NCI-H1417 (cell line): ENCODE measurements around the gene TTLL4.

ENCODE experiments used
- DNase-seq, 3 experiments: peaks; one replicate each; lab custom pipeline; 2025; lab: John Stamatoyannopoulos, UW

TTLL4 gene, protein sequence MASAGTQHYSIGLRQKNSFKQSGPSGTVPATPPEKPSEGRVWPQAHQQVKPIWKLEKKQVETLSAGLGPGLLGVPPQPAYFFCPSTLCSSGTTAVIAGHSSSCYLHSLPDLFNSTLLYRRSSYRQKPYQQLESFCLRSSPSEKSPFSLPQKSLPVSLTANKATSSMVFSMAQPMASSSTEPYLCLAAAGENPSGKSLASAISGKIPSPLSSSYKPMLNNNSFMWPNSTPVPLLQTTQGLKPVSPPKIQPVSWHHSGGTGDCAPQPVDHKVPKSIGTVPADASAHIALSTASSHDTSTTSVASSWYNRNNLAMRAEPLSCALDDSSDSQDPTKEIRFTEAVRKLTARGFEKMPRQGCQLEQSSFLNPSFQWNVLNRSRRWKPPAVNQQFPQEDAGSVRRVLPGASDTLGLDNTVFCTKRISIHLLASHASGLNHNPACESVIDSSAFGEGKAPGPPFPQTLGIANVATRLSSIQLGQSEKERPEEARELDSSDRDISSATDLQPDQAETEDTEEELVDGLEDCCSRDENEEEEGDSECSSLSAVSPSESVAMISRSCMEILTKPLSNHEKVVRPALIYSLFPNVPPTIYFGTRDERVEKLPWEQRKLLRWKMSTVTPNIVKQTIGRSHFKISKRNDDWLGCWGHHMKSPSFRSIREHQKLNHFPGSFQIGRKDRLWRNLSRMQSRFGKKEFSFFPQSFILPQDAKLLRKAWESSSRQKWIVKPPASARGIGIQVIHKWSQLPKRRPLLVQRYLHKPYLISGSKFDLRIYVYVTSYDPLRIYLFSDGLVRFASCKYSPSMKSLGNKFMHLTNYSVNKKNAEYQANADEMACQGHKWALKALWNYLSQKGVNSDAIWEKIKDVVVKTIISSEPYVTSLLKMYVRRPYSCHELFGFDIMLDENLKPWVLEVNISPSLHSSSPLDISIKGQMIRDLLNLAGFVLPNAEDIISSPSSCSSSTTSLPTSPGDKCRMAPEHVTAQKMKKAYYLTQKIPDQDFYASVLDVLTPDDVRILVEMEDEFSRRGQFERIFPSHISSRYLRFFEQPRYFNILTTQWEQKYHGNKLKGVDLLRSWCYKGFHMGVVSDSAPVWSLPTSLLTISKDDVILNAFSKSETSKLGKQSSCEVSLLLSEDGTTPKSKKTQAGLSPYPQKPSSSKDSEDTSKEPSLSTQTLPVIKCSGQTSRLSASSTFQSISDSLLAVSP

DNA sequence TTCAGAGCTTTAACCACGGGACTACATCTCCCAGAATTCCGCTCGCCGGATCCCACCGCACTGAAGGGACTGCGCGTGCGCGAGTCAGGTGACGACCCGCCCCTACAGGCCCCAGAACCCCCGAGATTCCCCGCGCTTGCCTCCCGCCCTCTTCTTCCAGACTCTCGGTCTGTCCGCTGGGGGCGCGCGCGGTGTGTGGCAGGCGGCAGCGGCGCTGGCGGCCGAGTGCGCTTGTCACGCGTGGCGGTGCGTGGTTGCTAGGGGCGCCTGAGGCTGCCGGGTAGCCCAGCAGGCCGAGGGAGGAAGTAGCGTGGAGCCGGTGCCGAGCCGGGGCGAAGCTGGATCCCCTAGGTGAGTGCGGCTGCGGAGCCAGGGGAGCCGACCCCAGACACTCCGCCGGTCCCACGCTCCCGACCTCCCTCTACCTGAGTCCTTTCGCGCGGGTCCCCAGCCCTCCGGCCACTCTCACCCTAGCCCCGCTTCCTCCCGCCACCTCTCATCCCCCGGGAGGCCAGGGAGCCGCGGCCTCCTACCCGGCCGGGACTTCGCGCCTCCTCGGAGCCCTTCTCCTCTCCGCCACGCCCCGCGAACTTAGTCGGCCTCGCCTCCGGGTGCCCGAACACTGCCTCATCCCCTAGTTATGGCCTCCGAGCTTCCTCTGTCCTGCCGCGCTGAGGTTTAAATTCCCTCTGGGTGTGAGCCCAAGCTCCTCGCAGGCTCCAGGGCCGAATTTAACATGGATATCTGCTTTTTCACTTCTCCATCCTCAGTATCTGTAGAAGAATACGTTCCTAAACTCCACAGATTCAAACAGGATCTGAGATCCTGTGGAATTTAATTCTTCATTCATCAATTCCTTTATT, at the start of gene TTLL4:
Gene TTLL4, plus strand, starts transcription at position 149 of the 863 bp plus-strand sequence. CDS start 26,842 bp downstream, outside the sequence.
- peak; percentile 90 to 97 (median 94) for DNase-seq

DNA sequence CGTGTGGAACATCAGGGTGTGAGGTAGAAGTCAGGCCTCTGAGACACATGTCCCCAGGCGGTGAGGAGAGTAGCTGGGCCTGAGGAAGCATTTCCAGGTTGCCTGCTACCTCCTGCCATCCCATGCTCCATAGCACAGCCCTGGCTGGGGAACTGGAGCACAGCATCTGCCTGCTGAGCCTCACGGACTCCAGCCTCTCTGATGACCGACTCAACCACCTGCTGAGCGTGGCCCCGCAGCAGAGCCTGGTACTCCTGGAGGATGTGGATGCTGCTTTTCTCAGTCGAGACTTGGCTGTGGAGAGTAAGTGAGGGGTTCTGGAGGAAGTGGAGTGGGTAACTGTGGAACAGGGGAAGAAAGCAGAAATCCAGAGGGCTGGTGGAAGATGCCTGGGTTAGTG, 48.3 kb upstream of the TTLL4 start:
- DNase-seq = no peak

- no peak for DNase-seq
These were observed 47.8 kb upstream of the TTLL4 start for GRCh38 chr2:218662827-218663226.

DNA sequence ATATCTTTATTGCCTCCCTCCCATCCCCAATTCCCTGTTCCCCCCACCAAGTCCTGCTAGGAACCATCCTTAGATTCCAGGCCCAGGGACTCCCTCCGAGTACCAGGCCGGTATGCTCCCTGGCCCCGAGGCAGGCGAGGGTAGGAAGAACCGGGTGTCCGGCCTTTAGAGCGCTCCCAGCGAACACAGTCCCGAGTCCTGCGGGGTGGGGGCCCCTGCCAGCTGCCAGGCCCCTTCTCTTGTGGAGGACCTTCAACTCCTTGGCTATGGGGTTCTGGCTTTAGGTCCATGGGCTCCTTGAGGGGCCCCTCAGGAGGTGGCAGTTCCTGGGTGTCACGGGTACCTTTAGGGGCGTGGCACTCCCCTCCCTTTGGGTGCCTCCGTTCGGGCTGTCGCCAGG, 46.7 kb upstream of the TTLL4 start:
- DNase-seq = no peak

DNA sequence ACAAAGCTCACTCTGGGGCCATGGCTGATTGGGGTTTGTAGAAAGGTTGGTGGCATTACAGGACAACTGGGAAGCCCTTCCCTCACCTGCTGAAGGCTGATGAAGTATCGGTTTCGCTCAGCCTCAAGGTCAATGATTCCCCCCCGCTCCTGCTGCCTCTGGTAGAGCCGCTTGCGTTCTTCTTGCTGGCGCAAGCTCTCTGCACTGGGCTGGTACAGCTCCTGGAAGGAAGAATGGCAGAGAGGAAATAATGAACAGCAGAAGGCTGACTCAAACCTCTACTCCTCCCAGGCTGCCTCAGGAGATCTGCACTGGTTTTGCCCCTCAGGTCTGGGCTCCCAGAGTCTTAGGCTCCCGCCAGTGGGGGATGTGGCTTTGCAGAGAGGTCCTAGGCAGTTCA, 46.0 kb upstream of the TTLL4 start:
- no peak for DNase-seq

- peak in 1 of 3 experiments; percentile 34 for DNase-seq
These were observed 39.5 kb upstream of the TTLL4 start for GRCh38 chr2:218671097-218671653.

DNA sequence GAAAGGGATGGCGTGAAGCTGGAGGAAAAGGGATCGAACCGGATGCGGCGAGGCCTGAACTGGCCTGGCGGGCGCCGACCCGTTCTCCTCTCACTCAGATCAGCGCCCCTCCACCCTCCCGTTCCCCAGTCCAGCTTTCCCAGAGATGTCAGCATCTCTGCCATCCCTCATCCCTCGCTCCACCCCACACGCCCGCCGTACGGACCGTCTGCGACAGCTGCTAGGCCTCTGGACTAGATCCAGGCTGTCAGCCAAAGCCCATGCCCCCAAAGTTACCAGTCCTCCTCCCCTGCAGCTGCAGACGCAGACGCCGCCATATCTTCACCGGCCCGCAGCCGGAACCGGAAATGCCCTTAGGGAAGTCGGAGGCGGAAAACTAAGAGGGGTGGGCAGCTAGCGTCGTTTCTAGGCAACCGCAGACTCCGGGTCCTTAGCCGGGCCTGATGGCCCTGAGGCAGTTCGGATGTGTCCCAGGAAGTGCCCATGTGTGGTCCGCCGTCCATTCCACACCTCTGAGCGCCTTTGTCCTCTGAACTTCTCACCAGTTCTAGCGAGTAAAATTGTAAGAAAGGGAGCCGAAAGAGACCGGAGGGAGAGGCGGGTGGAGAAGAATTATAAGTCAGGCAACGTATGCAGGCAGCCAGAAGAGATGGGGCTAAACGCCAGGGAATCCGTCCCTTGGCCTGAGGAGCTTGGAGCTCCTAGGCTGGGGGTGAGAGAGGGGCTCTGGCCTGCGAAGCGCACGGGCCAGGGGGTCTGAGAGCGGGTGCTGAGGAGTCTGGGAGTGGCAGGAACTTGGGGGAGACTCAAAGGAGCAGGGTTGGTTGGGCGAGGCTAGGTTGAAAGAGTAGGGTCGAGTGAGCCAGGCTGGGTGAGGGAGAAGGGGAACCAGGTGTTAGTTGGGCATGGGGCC, 38.7 kb upstream of the TTLL4 start, which contains the start of the genes RNF25 and STK36:
Gene RNF25, minus strand, starts transcription at position 349 of the 913 bp plus-strand sequence. Its CDS starts 32 bp downstream, at position 317.
Gene STK36, plus strand, starts transcription at position 433 of the 913 bp plus-strand sequence. CDS start 744 bp downstream, outside the sequence.
- peak; percentile 66 to 93 (median 87) for DNase-seq

DNA sequence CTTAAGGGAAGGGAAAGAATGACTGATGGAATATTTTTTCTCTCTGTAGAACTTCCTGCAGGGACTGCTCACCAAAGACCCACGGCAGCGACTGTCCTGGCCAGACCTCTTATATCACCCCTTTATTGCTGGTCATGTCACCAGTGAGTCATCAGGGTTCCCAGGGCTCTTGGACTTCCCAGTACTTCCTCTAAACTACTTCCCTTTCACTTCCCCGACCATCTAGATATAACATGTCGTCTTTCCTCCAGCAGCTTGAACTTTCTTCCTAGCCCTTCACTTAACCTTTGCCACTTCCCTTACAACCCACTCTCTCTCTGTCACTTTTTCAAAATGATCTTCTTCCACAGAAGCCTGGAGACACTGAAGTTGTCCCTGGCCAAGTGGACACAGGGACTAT, 31.5 kb upstream of the TTLL4 start:
- no peak for DNase-seq

- no peak for DNase-seq
These were observed 30.6 kb upstream of the TTLL4 start for GRCh38 chr2:218680061-218680460.

- DNase-seq = peak; percentile 17 to 71 (median 25)
These were observed 23.1 kb upstream of the TTLL4 start for GRCh38 chr2:218687400-218688060.

DNA sequence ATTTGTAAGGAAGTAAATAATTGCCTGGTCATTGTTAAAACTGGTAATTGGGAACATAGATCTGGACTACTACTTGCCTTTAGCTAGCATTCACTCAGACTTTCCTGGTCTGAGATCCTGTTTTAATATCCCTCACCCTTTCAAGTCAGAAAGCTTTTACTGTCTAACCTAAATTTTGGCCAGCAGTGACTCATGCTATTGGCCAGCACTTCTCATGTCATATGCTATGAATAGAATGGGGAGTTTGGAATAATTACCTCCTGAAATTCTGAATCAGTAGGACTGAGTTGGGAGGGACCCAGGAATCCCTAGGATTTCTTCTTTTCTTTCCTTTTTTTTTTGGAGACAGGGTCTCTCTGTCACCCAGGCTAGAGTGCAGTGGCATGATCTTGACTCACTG, 19.4 kb upstream of the TTLL4 start:
- no peak for DNase-seq

DNA sequence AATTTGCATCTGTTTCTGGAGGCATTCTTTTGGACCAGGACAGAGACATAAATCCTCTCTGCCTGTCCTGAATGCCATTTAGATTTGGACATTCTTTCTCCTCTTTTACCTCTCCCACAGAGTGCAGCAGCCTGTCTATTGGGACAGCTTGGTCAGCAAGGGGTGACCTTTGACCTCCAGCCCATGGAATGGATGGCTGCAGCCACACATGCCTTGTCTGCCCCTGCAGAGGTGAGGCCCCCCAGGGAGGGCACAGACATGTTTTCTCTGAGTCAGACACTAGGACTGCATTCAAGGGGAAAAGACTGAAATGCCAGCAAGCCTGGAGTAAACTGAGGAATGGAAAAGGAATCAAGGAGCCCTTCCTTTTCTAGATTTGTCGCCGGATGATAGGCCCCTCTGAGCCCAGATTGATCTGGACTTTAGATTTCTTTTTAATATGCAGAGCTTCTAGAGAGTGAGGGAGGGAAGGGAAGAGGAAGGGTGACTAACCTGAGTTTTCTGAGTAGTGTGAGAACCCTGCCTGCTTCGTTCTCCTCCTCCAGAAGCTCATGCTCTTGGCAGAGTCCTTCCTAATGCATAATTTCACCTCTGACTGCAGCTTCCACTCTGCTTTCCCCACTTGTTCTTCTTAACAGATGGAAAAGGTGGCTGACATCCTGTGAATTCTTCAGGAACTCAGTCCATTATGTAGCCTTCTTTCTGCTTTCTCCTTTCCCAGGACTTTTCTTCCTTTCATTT, 16.1 kb upstream of the TTLL4 start:
- no peak for DNase-seq

DNA sequence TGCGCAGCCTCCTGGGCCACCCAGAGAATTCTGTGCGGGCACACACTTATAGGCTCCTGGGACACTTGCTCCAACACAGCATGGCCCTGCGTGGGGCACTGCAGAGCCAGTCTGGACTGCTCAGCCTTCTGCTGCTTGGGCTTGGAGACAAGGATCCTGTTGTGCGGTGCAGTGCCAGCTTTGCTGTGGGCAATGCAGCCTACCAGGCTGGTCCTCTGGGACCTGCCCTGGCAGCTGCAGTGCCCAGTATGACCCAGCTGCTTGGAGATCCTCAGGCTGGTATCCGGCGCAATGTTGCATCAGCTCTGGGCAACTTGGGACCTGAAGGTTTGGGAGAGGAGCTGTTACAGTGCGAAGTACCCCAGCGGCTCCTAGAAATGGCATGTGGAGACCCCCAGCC, 11.8 kb upstream of the TTLL4 start:
- DNase-seq = no peak

- no peak for DNase-seq
These were observed 8.8 kb upstream of the TTLL4 start for GRCh38 chr2:218701806-218702205.

DNA sequence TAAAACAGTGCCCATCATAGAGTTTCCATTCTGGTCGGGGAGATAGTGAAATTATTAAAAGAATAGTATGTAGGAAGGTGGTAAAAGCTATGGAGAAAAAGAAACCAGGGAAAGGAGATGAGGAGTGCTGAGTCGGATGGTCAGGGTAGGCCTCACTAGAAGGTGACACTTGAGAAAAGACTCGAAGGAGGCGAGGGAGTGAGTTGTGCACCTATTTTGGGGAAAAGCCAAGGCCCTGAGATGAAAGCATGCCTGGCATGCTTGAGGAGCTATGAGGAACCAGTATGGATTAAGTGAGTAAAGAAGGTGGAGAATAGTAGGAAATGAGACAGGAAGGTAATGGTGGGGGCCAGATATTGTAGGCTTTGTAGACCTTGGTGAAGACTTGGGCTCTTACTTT, 7.3 kb upstream of the TTLL4 start:
- no peak for DNase-seq

DNA sequence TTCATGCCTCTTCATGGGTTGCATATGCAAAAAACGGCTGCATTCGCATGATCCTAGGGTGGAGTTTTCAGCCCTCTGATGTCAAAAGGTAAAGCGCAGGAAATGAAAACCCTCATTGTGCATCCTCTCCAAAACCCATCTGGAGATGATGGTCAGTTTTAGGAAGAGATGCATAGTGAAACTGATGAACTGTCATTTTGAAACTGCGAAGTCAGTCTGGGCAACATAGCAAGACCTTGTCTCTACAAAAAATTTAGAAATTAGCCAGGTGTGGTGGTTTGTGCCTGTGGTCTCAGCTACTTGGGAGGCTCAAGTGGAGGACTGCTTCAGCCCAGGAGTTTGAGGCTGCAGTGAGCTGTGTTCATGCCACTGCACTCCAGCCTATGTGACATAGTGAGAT, 2.5 kb upstream of the TTLL4 start:
- DNase-seq = no peak

GRCh38 chr2:218709908-218710307, 727 bp upstream of the TTLL4 start:
- DNase-seq = no peak

- no peak for DNase-seq
These were observed 325 bp upstream of the TTLL4 start for GRCh38 chr2:218710334-218710686.

DNA sequence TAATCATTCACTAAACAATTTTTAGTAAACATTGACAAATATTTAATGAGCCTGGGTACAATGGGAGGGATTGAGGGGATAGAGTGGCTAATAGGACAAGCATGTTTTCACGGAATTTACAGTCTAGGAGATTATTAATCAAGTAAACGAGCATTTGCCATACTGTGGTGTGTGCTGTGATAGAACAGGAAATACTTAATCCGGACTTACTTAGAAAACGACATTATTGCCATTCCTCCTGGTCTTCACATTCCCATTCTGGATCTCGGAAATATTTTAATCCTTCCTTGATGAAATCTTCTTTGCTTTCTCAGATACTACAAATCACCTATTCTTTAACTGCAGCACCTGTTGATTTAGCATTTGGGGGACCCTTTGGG, 905 bp downstream of the TTLL4 start:
- DNase-seq = no peak
